Suppressor macrophage treated with lipopolysaccharide for 4 hours (primary cell): Measurements from ENCODE around the gene EPG5.
"Not testable (repeated sequence)": the region's sequence is repeated elsewhere in the genome, so short reads cannot be mapped to it uniquely, and the experiment has no call there.

Experiments used
- DNase-seq: peaks from one replicate; pipeline ENCODE4 v3.0.0-alpha.2; 2020

EPG5 gene

GRCh38 chr18:45978084-45978483 lies 11.0 kb upstream of the EPG5 start:
- no peak for DNase-seq

- no peak for DNase-seq
Measured at GRCh38 chr18:45976974-45977373, 9.8 kb upstream of the EPG5 start.

GRCh38 chr18:45976566-45976965 lies 9.4 kb upstream of the EPG5 start:
- DNase-seq, result no peak

GRCh38 chr18:45974088-45974536 lies 7.0 kb upstream of the EPG5 start:
- DNase-seq, result peak; percentile 96

- DNase-seq, result not testable (repeated sequence)
Measured at GRCh38 chr18:45964913-45965312, 2.2 kb downstream of the EPG5 start.

- DNase-seq, result peak; percentile 42
Measured at GRCh38 chr18:45962866-45963265, 4.3 kb downstream of the EPG5 start.

- DNase-seq, result peak; percentile 70
Measured at GRCh38 chr18:45962461-45962860, 4.7 kb downstream of the EPG5 start.

GRCh38 chr18:45959484-45959883 lies 7.6 kb downstream of the EPG5 start:
- DNase-seq, result not testable (repeated sequence)

- DNase-seq, result no peak
Measured at GRCh38 chr18:45958730-45959129, 8.4 kb downstream of the EPG5 start.

- DNase-seq, result no peak
Measured at GRCh38 chr18:45958027-45958426, 9.1 kb downstream of the EPG5 start.

- DNase-seq, result no peak
Measured at GRCh38 chr18:45957100-45957499, 10.0 kb downstream of the EPG5 start.

- DNase-seq, result no peak
Measured at GRCh38 chr18:45954070-45954934, 12.8 kb downstream of the EPG5 start.

- DNase-seq, result peak; percentile 83
Measured at GRCh38 chr18:45951016-45951714, 16.0 kb downstream of the EPG5 start.

GRCh38 chr18:45945669-45946068 lies 21.5 kb downstream of the EPG5 start:
- no peak for DNase-seq

GRCh38 chr18:45940724-45941123 lies 26.4 kb downstream of the EPG5 start:
- DNase-seq, result no peak

GRCh38 chr18:45939236-45939635 lies 27.9 kb downstream of the EPG5 start:
- DNase-seq, result no peak

GRCh38 chr18:45938488-45938935 lies 28.6 kb downstream of the EPG5 start:
- DNase-seq, result no peak

GRCh38 chr18:45935591-45936335 lies 31.4 kb downstream of the EPG5 start:
- DNase-seq, result no peak

- DNase-seq, result no peak
Measured at GRCh38 chr18:45932708-45933107, 34.4 kb downstream of the EPG5 start.

GRCh38 chr18:45930963-45931362 lies 36.2 kb downstream of the EPG5 start:
- DNase-seq, result no peak

- no peak for DNase-seq
Measured at GRCh38 chr18:45926691-45927090, 40.4 kb downstream of the EPG5 start.

- DNase-seq, result no peak
Measured at GRCh38 chr18:45926085-45926484, 41.0 kb downstream of the EPG5 start.

- no peak for DNase-seq
Measured at GRCh38 chr18:45923138-45923537, 44.0 kb downstream of the EPG5 start.
